Activated T-cell treated with anti-CD3 and anti-CD28 coated beads for 4 hours (primary cell): ENCODE data around the gene PAPPA.

ENCODE experiments used
- DNase-seq: peaks from one replicate; pipeline ENCODE4 v3.0.0-alpha.2; 2020

PAPPA gene

GRCh38 chr9:116389541-116390302 lies 236.1 kb downstream of the PAPPA start:
- DNase-seq: no peak

- no peak for DNase-seq
Observed at GRCh38 chr9:116390303-116391228, 237.0 kb downstream of the PAPPA start.

GRCh38 chr9:116391306-116391900 lies 237.8 kb downstream of the PAPPA start:
- DNase-seq: no peak

- DNase-seq: no peak
Observed at GRCh38 chr9:116393198-116393597, 239.6 kb downstream of the PAPPA start.

GRCh38 chr9:116394070-116394469 lies 240.5 kb downstream of the PAPPA start:
- no peak for DNase-seq

GRCh38 chr9:116394894-116395698 lies 241.5 kb downstream of the PAPPA start:
- no peak for DNase-seq

GRCh38 chr9:116395699-116396037 lies 242.1 kb downstream of the PAPPA start:
- no peak for DNase-seq

- no peak for DNase-seq
Observed at GRCh38 chr9:116403171-116403570, 249.6 kb downstream of the PAPPA start.

- no peak for DNase-seq
Observed at GRCh38 chr9:116404228-116404627, 250.6 kb downstream of the PAPPA start.

GRCh38 chr9:116405321-116405720 lies 251.7 kb downstream of the PAPPA start:
- DNase-seq: no peak

- DNase-seq: no peak
Observed at GRCh38 chr9:116406469-116406868, 252.9 kb downstream of the PAPPA start.

GRCh38 chr9:116409129-116409528 lies 255.5 kb downstream of the PAPPA start:
- DNase-seq: no peak

- no peak for DNase-seq
Observed at GRCh38 chr9:116409638-116410037, 256.0 kb downstream of the PAPPA start.

- DNase-seq: no peak
Observed at GRCh38 chr9:116411506-116411905, 257.9 kb downstream of the PAPPA start.

- no peak for DNase-seq
Observed at GRCh38 chr9:116414374-116414773, 260.8 kb downstream of the PAPPA start.

- DNase-seq: no peak
Observed at GRCh38 chr9:116416421-116416820, 262.8 kb downstream of the PAPPA start.

- DNase-seq: no peak
Observed at GRCh38 chr9:116417464-116417863, 263.9 kb downstream of the PAPPA start.

GRCh38 chr9:116419181-116419580 lies 265.6 kb downstream of the PAPPA start:
- no peak for DNase-seq

GRCh38 chr9:116420993-116421538 lies 267.5 kb downstream of the PAPPA start:
- no peak for DNase-seq

GRCh38 chr9:116422119-116422979 lies 268.8 kb downstream of the PAPPA start:
- DNase-seq: no peak

GRCh38 chr9:116423149-116423548 lies 269.6 kb downstream of the PAPPA start:
- no peak for DNase-seq

GRCh38 chr9:116425244-116425643 lies 271.7 kb downstream of the PAPPA start:
- no peak for DNase-seq
